EH (cell line): ENCODE data around the gene SEMA6C.
"Not testable (repeated sequence)": the region's sequence is repeated elsewhere in the genome, so short reads cannot be mapped to it uniquely, and the experiment has no call there.

Experiments
- DNase-seq: peaks from one replicate; pipeline ENCODE4 v3.0.0-alpha.2; 2015; ENCODE audit warnings: low read depth

SEMA6C gene, protein sequence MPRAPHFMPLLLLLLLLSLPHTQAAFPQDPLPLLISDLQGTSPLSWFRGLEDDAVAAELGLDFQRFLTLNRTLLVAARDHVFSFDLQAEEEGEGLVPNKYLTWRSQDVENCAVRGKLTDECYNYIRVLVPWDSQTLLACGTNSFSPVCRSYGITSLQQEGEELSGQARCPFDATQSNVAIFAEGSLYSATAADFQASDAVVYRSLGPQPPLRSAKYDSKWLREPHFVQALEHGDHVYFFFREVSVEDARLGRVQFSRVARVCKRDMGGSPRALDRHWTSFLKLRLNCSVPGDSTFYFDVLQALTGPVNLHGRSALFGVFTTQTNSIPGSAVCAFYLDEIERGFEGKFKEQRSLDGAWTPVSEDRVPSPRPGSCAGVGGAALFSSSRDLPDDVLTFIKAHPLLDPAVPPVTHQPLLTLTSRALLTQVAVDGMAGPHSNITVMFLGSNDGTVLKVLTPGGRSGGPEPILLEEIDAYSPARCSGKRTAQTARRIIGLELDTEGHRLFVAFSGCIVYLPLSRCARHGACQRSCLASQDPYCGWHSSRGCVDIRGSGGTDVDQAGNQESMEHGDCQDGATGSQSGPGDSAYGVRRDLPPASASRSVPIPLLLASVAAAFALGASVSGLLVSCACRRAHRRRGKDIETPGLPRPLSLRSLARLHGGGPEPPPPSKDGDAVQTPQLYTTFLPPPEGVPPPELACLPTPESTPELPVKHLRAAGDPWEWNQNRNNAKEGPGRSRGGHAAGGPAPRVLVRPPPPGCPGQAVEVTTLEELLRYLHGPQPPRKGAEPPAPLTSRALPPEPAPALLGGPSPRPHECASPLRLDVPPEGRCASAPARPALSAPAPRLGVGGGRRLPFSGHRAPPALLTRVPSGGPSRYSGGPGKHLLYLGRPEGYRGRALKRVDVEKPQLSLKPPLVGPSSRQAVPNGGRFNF

DNA sequence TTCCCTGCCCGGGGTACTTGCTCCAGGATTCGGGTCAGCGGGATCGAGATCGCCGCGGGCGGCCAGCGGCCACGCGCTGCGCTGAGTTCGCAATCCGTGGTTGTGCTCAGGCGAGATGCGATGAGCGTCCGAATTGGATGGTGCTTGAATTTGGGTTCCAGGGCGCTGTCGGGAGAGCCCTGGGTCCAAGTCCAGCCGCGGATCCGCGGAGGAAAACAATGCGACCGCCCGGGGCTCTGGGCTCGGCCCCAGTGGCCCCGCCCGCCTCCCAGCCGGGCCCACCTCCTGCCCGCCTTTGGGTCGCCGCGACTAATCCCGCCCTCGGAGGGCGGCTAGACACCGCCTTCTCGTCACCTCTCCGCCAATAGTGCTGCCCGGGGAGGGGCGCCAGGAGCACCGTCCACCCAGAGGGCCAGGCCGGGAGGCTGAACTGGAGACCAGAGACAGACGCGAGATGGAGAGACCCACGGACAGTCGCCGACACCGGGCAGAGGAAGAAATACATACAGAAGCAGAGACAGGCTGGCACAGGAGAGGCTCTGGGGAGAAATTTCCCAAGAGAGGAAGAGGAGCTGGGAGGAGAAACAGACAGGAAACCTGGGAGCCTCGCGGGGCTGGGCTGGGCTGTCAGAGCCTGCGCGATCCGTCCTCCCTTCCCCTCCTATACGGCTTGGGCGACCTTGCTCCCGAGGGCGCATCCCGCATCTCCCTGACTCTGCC is at the start of gene SEMA6C:
TSS of gene SEMA6C (minus strand) at position 220 of the 720 bp plus-strand sequence. CDS start 4,010 bp downstream, outside the sequence.
- DNase-seq: peak; percentile 94

DNA sequence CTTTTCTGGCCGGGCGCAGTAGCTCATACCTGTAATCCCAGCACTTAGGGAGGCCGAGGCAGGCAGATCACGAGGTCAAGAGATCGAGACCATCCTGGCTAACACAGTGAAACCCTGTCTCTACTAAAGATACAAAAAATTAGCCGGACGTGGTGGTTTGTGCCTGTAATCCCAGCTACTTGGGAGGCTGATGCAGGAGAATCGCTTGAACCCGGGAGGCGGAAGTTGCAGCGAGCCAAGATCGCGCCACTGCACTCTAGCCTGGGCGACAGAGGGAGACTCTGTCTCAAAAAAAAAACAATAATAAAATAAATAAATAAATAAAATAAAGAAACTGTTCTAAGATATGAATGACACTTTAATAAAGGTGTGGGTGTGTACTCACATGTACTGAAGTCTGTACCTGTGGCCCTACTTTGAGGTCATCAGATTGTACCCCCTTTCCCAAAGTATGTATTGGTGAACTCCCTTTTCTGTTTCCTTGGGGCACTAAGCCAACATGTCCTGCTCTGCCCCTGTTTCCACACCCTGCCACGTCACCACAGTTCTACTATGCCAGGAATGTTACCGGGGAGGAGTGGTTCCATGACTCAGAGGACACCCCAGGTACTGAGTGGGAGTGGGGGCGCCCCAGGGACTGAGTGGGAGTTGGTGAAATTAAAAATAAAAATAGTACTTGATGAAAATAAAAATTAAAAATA is 48.6 kb upstream of the SEMA6C start:
- DNase-seq: peak; percentile 91

DNA sequence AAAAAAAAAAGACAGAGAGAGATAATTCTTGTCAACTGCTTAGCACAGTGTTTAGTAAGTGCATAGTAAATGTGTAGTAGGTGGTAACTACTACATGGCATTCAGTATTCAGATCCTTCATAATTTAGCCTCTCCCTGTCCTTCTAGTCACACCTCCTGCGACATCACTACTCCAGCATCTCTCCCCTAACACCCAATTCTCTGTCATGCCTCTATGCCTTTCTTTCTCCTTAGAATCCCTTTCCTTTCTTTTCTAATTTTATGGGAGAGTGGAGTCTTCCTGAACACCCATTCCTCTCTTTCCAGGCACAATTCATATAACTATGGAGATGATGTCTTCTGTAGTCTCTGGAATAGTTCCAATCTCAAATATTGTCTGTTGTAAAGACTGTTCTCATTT is 47.4 kb upstream of the SEMA6C start:
- no peak for DNase-seq

DNA sequence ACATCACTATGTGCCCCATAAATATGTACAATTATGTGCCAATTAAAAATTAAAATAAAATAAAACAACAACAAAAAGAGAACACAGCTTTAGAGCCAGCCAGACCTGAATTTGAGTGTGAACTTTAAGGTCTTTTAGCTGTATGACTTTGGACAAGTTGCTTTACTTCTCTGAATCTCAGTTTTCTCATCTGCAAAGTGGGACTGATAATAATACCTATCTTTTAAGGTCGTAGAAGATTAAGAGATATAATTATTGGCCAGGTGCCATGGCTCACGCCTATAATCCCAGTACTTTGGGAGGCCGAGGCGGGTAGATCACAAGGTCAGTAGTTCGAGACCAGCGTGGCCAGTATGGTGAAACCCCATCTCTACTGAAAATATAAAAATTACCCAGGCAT is 46.9 kb upstream of the SEMA6C start:
- no peak for DNase-seq

DNA sequence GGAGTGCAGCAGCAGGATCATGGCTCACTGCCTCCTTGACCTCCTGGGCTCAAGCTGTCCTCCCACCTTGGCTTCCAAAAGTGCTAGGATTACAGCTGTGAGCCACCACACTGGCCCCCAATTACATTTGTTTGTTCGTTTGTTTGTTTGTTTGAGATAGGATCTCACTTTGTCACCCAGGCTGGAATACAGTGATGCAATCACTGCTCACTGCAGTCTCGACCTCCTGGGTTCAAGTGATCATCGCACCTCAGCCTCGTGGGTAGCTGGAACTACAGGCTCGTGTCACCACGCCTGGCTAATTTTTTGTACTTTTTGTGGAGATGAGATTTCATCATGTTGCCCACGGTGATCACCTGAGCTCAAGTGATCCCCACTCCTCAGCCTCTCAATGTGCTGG is 45.6 kb upstream of the SEMA6C start:
- DNase-seq: no peak

DNA sequence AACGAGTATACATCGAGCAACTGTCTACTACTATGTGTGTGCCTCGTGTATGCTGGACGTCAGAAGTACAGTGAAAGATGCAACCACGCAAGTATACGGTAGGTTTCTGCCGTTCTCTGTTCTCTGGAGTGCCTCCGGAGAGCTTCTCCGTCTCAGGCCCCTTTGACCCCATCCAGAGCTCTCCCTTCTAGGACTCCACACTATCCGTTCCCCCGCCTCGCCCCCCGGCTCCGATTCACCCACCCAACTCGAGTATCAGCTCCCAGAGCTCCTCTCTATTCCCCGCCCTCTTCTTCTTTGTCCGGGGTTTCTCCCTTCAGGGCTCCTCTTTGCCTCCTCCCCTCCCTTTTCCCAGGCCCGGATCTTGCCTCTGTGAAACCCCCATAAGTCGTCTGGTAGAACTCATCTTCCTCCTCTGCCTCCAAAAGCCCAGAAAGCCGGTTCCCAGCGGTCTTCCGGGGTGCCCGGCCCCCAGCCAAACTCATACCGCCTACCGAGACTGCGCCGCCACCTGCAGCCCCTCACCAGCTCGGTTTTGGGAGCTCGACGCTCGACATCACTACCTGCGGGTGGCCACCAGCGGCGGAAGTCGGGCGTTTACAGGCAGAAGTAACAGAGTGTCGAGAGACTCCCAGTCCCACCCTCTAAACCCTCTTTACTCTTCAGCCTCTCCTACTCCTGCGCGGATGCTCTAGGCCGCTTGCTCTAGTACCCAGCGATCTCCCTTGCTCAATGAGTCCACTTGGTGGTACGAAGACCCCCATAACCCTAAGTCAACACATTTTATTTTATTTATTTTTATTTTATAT is 43.4 kb upstream of the SEMA6C start, which contains the start of gene VPS72:
TSS of gene VPS72 (minus strand) at position 561 of the 809 bp plus-strand sequence. CDS start at position 485, 76 bp downstream.
- DNase-seq: peak; percentile 90

DNA sequence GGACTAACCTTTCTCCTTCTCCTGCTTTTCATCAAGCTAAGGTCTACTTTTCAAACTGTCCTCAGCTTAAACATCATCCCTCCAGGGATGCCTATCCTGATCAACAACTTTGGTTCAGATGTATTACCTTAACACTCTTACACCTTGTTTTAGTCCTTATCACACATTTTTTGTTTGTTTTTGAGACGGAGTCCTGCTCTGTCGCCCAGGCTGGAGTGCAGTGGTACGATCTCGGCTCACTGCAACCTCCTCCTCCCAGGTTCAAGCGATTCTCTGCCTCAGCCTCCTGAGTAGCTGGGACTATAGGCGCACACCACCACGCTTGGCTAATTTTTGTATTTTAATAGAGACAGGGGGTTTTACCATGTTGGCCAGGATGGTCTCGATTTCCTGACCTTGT is 42.2 kb upstream of the SEMA6C start:
- not testable (repeated sequence) for DNase-seq

DNA sequence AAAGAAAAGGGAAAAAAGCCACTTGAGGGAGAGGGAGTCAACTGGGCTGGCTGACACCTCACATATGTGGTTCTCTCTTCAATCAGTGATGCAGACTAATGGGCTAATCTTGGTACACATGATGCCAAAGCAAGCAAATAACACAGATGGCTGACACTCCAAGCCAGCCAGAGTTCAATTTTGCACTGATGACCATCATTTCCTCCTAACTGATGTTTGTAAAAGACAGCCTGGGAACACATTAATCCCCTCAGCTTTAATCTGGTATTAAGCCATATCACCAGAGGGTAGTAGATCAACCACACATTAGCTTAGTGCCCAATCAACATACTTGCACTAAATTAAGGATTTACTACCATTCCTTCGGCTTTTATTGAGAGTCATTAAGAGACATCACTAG is 40.8 kb upstream of the SEMA6C start:
- DNase-seq: no peak

DNA sequence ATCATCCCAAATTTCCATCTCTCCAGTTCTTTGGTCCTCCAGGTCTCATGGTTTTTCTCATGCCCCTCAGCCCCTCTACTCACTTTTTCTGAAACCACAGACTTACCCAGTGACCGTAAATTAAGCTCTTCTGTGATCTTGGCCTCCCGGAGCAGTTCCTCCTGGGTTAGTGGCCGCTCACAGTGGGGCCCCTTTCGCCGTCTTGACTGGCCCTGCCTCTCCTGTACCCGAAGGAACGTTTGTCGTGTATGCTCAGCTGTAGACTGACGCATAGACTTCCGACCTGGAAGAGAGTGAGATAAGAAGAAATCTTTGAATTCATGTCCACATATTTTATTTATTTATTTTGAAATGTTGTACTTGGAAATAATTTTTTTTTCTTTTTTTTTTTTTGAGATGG is 37.8 kb upstream of the SEMA6C start:
- DNase-seq: no peak

DNA sequence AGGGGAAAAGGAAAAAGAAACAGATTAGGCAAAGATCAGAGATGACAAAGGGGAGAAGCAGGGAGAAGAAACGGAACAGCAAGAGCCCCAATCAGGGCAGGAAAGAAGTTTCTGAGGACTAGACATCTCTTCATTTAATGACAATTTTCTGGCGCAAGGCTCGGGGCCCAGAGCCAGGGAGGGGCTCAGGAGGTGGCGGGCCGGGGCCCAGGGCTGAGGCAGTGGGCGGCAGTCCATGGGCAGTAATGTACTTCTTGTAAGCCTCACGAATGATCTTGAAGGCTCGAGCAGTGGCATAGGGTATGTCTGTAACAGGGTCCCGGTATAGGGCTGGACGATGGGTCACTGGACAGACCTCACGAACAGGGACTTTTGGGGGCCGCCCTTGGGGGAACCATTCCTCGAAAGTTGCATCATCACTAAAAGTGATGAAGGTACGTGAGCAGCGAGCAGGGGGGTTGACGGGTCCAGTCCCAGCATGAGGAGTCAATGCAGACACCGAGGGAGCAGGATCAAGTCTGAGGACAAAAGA is 30.1 kb upstream of the SEMA6C start:
- no peak for DNase-seq

DNA sequence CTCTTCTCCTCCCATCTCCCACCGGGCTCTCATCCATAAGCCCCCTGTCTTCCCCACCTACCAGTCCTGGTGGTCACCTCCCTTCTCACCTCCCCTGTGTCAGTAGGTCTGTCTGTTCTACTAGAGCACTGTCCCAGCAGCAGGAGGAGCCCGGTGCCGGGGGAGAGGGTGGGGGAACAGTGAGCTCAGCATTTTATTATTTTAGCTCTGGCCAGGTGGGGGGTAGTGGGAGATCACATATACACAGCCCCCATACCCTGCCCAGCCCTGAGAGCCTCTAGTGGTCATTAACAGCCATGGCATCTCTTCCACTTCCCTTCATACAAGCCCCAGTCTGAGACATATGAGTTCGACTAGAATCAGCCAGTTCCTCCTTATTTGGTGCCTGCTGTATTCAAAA is 29.4 kb upstream of the SEMA6C start, which contains the start of gene TMOD4:
TSS of gene TMOD4 (minus strand) at position 119 of the 400 bp plus-strand sequence. CDS start 1,106 bp downstream, outside the sequence.
- DNase-seq: peak; percentile 23

DNA sequence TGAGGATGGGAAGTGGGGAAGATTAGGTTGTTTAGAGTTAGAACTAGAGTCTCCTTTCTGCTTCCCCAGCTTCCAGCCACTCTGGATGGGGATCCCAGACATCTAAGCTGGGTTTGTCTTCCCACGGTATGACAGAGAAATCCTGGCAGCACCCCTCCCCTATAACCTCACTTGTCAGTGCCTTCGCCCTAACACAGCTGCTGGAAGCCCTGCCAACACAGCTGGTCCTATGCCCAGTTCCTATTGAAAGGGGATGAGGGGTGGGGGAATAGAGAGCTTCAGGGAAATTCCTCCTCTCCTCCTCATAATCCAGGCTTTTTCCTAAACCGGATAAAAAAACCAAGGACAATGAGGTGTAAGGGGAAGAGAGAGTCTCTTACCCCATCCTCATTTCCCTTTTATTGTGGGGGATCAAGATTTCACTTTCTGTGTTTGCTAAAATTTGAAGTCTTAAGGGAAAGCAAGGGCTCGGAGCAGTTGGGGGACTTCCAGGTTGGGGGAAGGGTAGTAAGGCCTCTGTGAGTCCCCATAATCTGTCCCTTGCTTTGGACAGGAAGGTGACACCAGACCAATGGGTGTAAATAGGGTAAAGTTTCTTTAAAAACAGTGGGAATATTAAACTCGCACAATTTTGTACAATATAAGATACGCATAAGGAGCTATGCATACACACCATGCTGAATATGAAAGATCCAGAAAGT is 28.8 kb upstream of the SEMA6C start:
- DNase-seq: no peak

DNA sequence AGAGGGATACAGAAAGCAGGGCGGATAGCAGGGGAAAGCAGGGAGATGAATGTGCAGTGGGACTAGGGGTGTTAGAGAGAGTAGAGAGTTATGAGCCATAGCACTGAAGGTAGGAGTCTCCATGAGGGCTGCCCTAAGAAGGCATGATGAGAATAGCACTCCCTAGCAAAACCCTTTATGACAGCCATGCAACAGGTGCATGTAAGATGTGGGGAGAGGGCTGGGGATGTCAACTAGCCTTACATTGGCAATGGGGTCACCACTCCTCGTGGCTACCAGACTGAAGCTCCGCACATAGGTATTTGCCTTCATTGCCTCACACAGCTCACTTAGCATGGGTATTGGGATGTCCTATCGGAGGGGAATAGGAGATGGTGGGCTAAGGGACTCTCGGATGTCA is 24.8 kb upstream of the SEMA6C start:
- DNase-seq: no peak

DNA sequence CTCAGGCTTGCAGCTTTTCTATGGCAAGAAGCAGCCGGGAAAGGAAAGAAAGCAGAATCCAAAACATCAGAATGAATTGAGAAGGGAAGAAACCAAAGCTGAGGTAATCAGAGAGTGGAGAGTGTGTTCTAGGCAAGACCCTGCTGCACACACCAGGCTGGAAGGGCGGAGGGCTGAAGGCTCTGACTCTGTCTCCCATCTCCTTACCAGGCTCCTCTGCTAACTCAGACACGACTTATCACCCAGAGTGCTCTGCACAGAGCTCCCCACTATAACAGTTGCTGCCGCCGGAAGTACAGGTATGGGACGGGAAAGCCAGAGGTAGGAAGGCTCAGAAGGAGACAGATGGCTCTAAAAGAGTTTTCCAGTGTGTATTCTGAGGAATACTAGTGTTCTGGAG is 20.7 kb upstream of the SEMA6C start:
- no peak for DNase-seq

DNA sequence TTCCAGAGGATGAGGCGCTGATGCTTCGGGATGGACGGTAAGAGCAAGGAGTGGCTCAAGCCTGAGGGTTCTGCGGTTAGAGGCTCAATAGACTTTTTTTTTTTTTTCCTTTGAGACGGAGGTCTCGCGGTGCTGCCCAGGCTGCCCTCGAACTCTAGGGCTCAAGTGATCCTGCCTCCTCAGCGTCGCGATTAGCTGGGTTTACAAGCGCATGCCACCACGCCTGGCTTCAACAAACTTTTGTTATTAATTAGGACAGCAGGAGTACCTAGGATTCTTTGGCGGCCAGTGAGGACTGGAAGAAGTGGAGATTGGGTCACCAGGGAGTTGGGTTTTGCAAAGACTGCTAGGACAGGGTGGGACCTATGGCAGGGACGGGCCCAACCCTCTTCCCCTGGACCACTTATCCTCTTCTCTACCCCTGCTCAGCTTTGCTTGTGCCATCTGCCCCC is 20.1 kb upstream of the SEMA6C start:
- peak; percentile 83 for DNase-seq

DNA sequence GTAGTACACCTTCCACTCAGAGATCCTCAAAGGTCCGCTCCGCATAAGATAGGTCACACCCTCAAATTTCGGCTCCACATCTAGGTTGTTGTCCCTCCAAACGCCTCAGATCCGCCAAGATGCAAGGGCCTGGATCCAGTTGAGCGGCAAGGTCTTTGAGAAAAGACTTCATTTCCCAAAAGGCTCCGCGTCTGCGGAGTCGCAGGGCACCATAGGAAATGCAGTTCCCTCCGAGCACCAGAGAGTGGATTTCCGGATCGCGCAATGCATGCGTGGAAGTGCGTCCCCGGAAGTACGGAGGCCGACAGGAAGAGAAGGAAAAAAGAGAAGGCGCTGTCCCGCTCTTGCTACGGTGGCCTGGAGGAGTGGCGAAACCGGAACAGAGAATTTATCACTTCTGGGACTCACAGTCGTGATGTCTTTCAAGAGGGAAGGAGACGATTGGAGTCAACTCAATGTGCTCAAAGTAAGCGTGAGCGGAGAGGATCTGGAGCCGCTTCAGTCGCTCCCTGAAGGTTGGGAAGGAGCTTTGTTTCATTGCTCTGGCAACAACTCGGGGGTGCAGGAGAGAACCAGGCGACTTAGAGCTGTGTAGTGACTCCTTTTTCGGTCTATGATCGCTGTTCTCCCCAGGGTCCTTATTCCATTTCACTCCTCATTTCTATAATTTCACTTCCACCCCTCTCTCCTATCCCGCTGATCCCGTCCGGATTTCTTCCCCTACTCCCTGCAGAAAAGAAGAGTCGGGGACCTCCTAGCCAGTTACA is 19.5 kb upstream of the SEMA6C start, which contains the start of the genes LYSMD1 and SCNM1:
TSS of gene LYSMD1 (minus strand) at position 165 of the 767 bp plus-strand sequence. CDS start 644 bp downstream, outside the sequence.
TSS of gene SCNM1 (plus strand) at position 407 of the 767 bp plus-strand sequence. CDS start at position 416, 9 bp downstream.
- peak; percentile 99 for DNase-seq

DNA sequence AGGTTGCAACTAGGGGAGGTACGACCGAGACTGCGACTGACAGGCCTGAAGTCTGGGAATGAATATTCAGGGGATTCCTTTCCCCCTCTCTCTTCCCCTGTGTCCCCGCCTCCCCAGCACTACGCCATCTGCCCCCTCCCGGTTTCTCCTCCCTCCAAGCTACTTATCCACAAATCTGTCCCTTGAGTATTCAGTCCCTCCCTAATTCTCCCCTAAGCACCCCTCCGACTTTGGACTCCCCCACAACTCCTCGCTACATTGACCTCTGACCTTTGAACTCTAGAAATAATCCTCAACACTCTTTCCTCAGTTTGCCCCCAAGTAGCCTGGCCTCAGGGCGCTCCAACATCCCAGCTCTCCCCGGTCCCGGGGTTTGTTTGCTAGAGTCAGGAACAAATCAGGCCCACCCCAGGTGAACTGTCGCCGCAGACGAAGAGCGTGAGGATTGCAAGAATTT is 18.9 kb upstream of the SEMA6C start:
- DNase-seq: peak; percentile 70

DNA sequence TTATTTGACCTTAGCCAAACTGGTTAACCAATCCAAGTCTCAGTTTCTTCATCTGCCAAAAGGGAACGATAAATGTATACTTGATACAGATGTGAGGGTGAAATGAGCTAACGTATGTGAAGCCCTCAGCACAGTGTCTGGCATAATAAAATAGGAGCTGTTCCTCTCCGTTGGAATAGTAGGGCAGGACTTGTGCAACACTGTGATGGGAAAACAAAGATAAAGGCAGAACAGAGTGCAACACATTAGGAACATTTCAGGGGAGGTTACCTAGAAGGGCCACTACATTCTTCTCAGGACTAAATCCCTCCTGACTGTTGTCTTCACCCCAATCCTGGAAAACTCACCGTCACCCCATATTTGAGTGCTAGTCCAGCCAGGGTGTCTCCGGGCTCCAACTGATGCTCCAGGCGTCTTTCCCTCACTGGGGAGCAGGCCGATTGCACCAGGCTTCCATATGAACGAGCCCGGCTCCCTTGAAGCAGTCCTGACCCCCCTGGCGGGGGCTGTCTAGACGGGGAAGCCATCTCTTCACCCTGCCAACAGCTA is 18.4 kb upstream of the SEMA6C start:
- DNase-seq: peak; percentile 28
